IMR-90 (cell line): ENCODE results near the gene PGK1. TPM values are rescaled to one million over a fixed set of nuclear protein-coding genes. Genes with fewer than 3 reads are reported as not detected.
A peak's percentile ranks its signal among the peaks of the same experiment; 100 is the strongest.

ENCODE experiments used
- ATAC-seq: fragments of 200-7000 bp; cut with Tn5 transposase; 2 replicates; pipeline ENCODE4 v1.9.1; 2020; ENCODE audit warnings: low read depth, mild to moderate bottlenecking, moderate library complexity
- BruUV-seq: library from RNA; stranded (reverse); fragments of 400-500 nt; replicated peaks from 2 replicates; lab custom pipeline; 2021; lab: Mats Ljungman, UMichigan
- CTCF ChIA-PET: fragments of 300-600 bp; formaldehyde crosslinking; extraction: SDS; loops from one replicate; lab custom pipeline; 2021; ENCODE audit warnings: antibody characterized with exemption; lab: Yijun Ruan, JAX
- POLR2A ChIA-PET: fragments of 300-600 bp; sonication (Branson Sonifier 250); formaldehyde crosslinking; loops from one replicate; lab custom pipeline; 2022; ENCODE audit warnings: antibody characterized with exemption; ENCODE audit not compliant: unreplicated experiment; lab: Charles Lee
- DNase-seq: peaks from one replicate; pipeline ENCODE4 v3.0.0; 2013
- H2AFZ ChIP-seq: replicated peaks from 2 replicates; pipeline ENCODE3; 2013; ENCODE audit warnings: low read length, mild to moderate bottlenecking; ENCODE audit not compliant: poor library complexity
- H2AK5ac ChIP-seq: 2 replicates; pipeline ENCODE4 v1.6.1; 2013; ENCODE audit warnings: low read depth, low read length, inconsistent platforms
- H2AK9ac ChIP-seq: replicated peaks from 2 replicates; pipeline ENCODE3; 2013; ENCODE audit warnings: mild to moderate bottlenecking, low read depth, low read length, moderate library complexity; ENCODE audit not compliant: poor library complexity
- H2BK120ac ChIP-seq: 2 replicates; pipeline ENCODE4 v1.6.1; 2013; ENCODE audit warnings: low read depth, low read length, inconsistent platforms
- H2BK15ac ChIP-seq: 3 replicates; pipeline ENCODE4 v1.6.1; 2013; ENCODE audit warnings: low read depth, low read length, inconsistent platforms
- H2BK20ac ChIP-seq: 2 replicates; pipeline ENCODE4 v1.6.1; 2013; ENCODE audit warnings: low read depth, mild to moderate bottlenecking, inconsistent platforms, low read length, moderate library complexity
- H2BK5ac ChIP-seq: 2 replicates; pipeline ENCODE4 v1.6.1; 2013; ENCODE audit warnings: mild to moderate bottlenecking, low read depth, low read length, inconsistent platforms; ENCODE audit not compliant: poor library complexity, severe bottlenecking
- H3K14ac ChIP-seq: replicated peaks from 2 replicates; pipeline ENCODE4 v1.6.1; 2013; ENCODE audit warnings: low read depth, low read length, inconsistent platforms
- H3K18ac ChIP-seq: 2 replicates; pipeline ENCODE4 v1.6.1; 2013; ENCODE audit warnings: low read depth, low read length, control low read depth
- H3K23ac ChIP-seq: 2 replicates; pipeline ENCODE4 v1.6.1; 2013; ENCODE audit warnings: low read depth, low read length, inconsistent platforms
- H3K27ac ChIP-seq: 2 replicates; pipeline ENCODE4 v1.5.1; 2013; ENCODE audit warnings: mild to moderate bottlenecking, control low read depth, low read length; ENCODE audit not compliant: insufficient read depth
- H3K27me3 ChIP-seq: 2 replicates; pipeline ENCODE4 v1.6.1; 2013; ENCODE audit warnings: low read length; ENCODE audit not compliant: control insufficient read depth, insufficient read depth
- H3K36me3 ChIP-seq: 2 replicates; pipeline ENCODE4 v1.6.1; 2013; ENCODE audit warnings: low read length, mixed read lengths; ENCODE audit not compliant: control insufficient read depth, insufficient read depth
- H3K4ac ChIP-seq: 2 replicates; pipeline ENCODE4 v1.6.1; 2013; ENCODE audit warnings: low read depth, low read length, inconsistent platforms
- H3K4me1 ChIP-seq: 2 replicates; pipeline ENCODE4 v1.6.1; 2013; ENCODE audit warnings: low read length, mixed read lengths; ENCODE audit not compliant: control insufficient read depth, insufficient read depth
- H3K4me2 ChIP-seq: 2 replicates; pipeline ENCODE4 v1.6.1; 2013; ENCODE audit warnings: low read depth, mild to moderate bottlenecking, control low read depth, low read length, moderate library complexity
- H3K4me3 ChIP-seq: 2 replicates; pipeline ENCODE4 v1.5.1; 2013; ENCODE audit warnings: low read depth, mild to moderate bottlenecking, control low read depth, low read length, moderate library complexity; ENCODE audit not compliant: insufficient read depth
- H3K56ac ChIP-seq: 2 replicates; pipeline ENCODE4 v1.6.1; 2013; ENCODE audit warnings: low read length, inconsistent platforms; ENCODE audit not compliant: insufficient read depth; ENCODE audit errors: extremely low read depth
- H3K79me1 ChIP-seq, 2 experiments: 2 replicates each; pipeline ENCODE4 v1.6.1; 2013; ENCODE audit warnings: low read length in 2 of 2, inconsistent platforms in 1 of 2, low read depth in 1 of 2
- H3K9ac ChIP-seq: 2 replicates; pipeline ENCODE4 v1.6.1; 2013; ENCODE audit warnings: low read depth, low read length, control low read depth
- H3K9me1 ChIP-seq: 2 replicates; pipeline ENCODE4 v1.6.1; 2013; ENCODE audit warnings: low read length, inconsistent platforms; ENCODE audit not compliant: insufficient read depth
- H3K9me3 ChIP-seq: 2 replicates; pipeline ENCODE4 v1.6.1; 2013; ENCODE audit warnings: low read length; ENCODE audit not compliant: control insufficient read depth, insufficient read depth
- H4K20me1 ChIP-seq: 2 replicates; pipeline ENCODE4 v1.6.1; 2013; ENCODE audit warnings: low read length, inconsistent platforms; ENCODE audit not compliant: insufficient read depth
- H4K5ac ChIP-seq: 2 replicates; pipeline ENCODE4 v1.6.1; 2013; ENCODE audit warnings: mild to moderate bottlenecking, low read depth, low read length, control low read depth
- H4K8ac ChIP-seq, 2 experiments: 2 replicates each; pipeline ENCODE4 v1.6.1; 2013; ENCODE audit warnings: low read depth in 2 of 2, low read length in 2 of 2, control low read depth in 1 of 2, inconsistent platforms in 1 of 2
- H4K91ac ChIP-seq: 2 replicates; pipeline ENCODE4 v1.6.1; 2013; ENCODE audit warnings: low read depth, low read length, inconsistent platforms; ENCODE audit not compliant: insufficient read depth
- CEBPB ChIP-seq: IDR thresholded peaks from 2 replicates; pipeline ENCODE4 v1.6.1; 2012; ENCODE audit warnings: low read depth, low read length, improper control_type of control experiment
- CHD1 ChIP-seq: IDR thresholded peaks from 2 replicates; pipeline ENCODE4 v1.6.1; 2012; ENCODE audit warnings: low read depth, low read length, improper control_type of control experiment
- ELK1 ChIP-seq: fragments of 150-350 bp; IDR thresholded peaks from 2 replicates; pipeline ENCODE4 v1.6.1; 2016; ENCODE audit warnings: low read depth, mild to moderate bottlenecking, low read length, moderate library complexity, borderline replicate concordance
- MAFK ChIP-seq: IDR thresholded peaks from 2 replicates; pipeline ENCODE4 v1.6.1; 2012; ENCODE audit warnings: low read depth, low read length, improper control_type of control experiment
- MAZ ChIP-seq: IDR thresholded peaks from 2 replicates; pipeline ENCODE4 v1.6.1; 2012; ENCODE audit warnings: low read depth, mild to moderate bottlenecking, low read length, improper control_type of control experiment, moderate library complexity, borderline replicate concordance
- MXI1 ChIP-seq: IDR thresholded peaks from 2 replicates; pipeline ENCODE4 v1.6.1; 2012; ENCODE audit warnings: low read depth, mild to moderate bottlenecking, low read length, moderate library complexity, borderline replicate concordance
- NFE2L2 ChIP-seq: fragments of 150-350 bp; IDR thresholded peaks from 2 replicates; pipeline ENCODE4 v1.6.1; 2016; ENCODE audit warnings: low read depth, mild to moderate bottlenecking, low read length
- POLR2A ChIP-seq: IDR thresholded peaks from 2 replicates; pipeline ENCODE4 v1.6.1; 2012; ENCODE audit warnings: mild to moderate bottlenecking, low read depth, low read length
- RAD21 ChIP-seq: IDR thresholded peaks from 2 replicates; pipeline ENCODE4 v1.6.1; 2012; ENCODE audit warnings: low read length, improper control_type of control experiment
- RCOR1 ChIP-seq: IDR thresholded peaks from 2 replicates; pipeline ENCODE4 v1.6.1; 2012; ENCODE audit warnings: mild to moderate bottlenecking, low read length, improper control_type of control experiment; ENCODE audit not compliant: insufficient replicate concordance
- RFX5 ChIP-seq: IDR thresholded peaks from 2 replicates; pipeline ENCODE4 v1.8.0; 2012; ENCODE audit warnings: low read depth, mild to moderate bottlenecking, low read length, moderate library complexity
- WGBS, 2 experiments: methylation state at CpG; one replicate each; pipeline versions ENCODE4 v1.1.5 to v1.1.7; 2013; ENCODE audit warnings: missing lambda C conversion rate in 2 of 2; ENCODE audit not compliant: insufficient read length in 1 of 2; ENCODE audit errors: extremely low coverage in 2 of 2; 5-methylcytosine and 5-hydroxymethylcytosine counted together
- dilution Hi-C: fragments of 300-500 bp; cut with HindIII; formaldehyde crosslinking; loops from one replicate; pipeline ENCODE4 v1.14.3; 2018; ENCODE audit warnings: low sequenced_read_pairs; ENCODE audit not compliant: unreplicated experiment
- in situ Hi-C: fragments of 300-500 bp; cut with MboI; formaldehyde crosslinking; loops from 3 replicates; pipeline ENCODE4 v1.14.3; 2019; ENCODE audit warnings: low sequenced_read_pairs, inconsistent platforms, mixed read lengths
- intact Hi-C: fragments of 100-400 bp; cut with micrococcal nuclease; formaldehyde crosslinking; loops from 2 replicates; pipeline ENCODE4 v1.10.0; 2022
- polyA plus RNA-seq, 3 experiments: library from polyadenylated mRNA; depleted of rRNA; stranded (reverse); fragments of >200 nt; gene quantifications; 2 replicates each; pipeline ENCODE4 v1.2.3, GENCODE V29; 2012; ENCODE audit warnings: low replicate concordance in 1 of 3
- total RNA-seq: library from RNA; depleted of rRNA; stranded (reverse); fragments of >200 nt; gene quantifications from 2 replicates; pipeline ENCODE4 v1.2.3, GENCODE V29; 2012
- TF ChIP-seq, protein P1 (sequence below): fragments of 150-350 bp; IDR thresholded peaks from 2 replicates; pipeline ENCODE4 v1.6.1; 2017; ENCODE audit warnings: mild to moderate bottlenecking, antibody characterized with exemption, low read length, low read depth

PGK1 gene
- total and polyA plus RNA-seq, 2 of the 4 experiments (the other 2 are of a cell fraction) = 498 to 744 TPM

DNA sequence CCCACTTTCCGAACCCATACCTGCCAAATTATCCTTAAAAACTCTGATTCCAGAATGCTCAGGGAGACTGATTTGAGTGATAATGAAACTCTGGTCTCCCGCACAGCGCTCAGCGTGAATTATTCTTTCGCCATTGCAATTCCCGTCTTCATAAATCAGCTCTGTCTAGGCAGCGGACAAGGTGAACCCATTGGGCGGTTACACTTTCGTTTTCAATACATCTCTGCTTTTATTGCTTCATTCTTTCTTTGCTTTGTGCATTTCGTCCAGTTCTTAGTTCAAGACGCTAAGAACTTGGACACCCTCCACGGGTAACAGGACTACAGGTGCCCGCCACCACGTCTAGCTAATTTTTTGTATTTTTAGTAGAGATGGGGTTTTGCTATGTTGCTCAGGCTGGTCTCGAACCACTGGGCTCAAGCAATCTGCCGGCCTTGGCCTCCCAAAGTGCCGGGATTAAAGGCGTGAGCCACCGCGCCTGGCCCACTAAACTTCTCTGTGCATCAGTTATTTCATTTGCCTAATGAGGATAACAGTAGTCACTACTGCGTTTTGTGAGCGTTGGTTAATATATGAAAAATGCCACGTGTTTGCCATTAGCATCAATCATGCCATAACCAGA lies 936 bp upstream of the PGK1 start (continued):
- TF ChIP-seq RAD21 = no peak

GRCh38 chrX:78104447-78105176 lies 564 bp downstream of the PGK1 start:
- Histone ChIP-seq H3K9me1 (no peaks in the 10 kb centered on the region), H3K4ac (peak overlapping the region; percentile 90), H2BK15ac (peak overlapping the region; percentile 66; the same call in 1 of the 3 replicates), H3K14ac (peak overlapping the region; percentile 99), H2BK5ac (peak overlapping the region; percentile 89), H2BK120ac (peak overlapping the region; percentile 28), H2AK9ac (peak overlapping the region; percentile 97), H3K4me2 (peak overlapping the region; percentile 82), H3K23ac (peak overlapping the region; percentile 97), H2AFZ (peak overlapping the region; percentile 89), H3K18ac (peak overlapping the region; percentile 94), H3K9ac (peak overlapping the region; percentile 99), H3K4me3 (peak overlapping the region; percentile 95), H3K79me1 (peaks cover 2 to 5% of the 10 kb centered on the region in 2 experiments; a peak in 1 of 4 replicates), H3K56ac (peak overlapping the region; percentile 86), H4K8ac (peak overlapping the region; percentile 82 to 90; a peak in 3 of 4 replicates), H2BK20ac (no peak overlapping the region), H4K91ac (peak overlapping the region; percentile 94), H3K36me3 (no peaks in the 10 kb centered on the region; the same call in 1 of the 2 replicates), H4K5ac (peak overlapping the region; percentile 90), H3K9me3 (peaks cover 4% of the 10 kb centered on the region; the same call in 1 of the 2 replicates), H3K27ac (peak overlapping the region; percentile 97), H3K4me1 (peaks cover 4% of the 10 kb centered on the region; the same call in 1 of the 2 replicates), H4K20me1 (peaks cover 61% of the 10 kb centered on the region), H3K27me3 (peaks cover 3% of the 10 kb centered on the region), H2AK5ac (peak overlapping the region; percentile 88)
- peak; percentile 31 for DNase-seq
- intact Hi-C loops (no loop called here), in situ Hi-C loops (no loop called here), dilution Hi-C loops (no loop called here)
- ATAC-seq = no peak
- WGBS, 2 experiments = 40% methylated on average over 3 of the region's 27 CpGs; no CpG with 5 or more reads in 1 of the 2 experiments
- BruUV-seq = TSS peak; percentile 59
- POLR2A ChIA-PET = no interaction called here
- CTCF ChIA-PET = no interaction called here
- TF ChIP-seq MAFK = no peak; the same call in 1 of the 2 replicates
- peak; percentile 15; the same call in 1 of the 2 replicates for TF ChIP-seq CHD1
- no peak for TF ChIP-seq RFX5
- peak; percentile 30 for TF ChIP-seq POLR2A
- TF ChIP-seq, protein P1, sequence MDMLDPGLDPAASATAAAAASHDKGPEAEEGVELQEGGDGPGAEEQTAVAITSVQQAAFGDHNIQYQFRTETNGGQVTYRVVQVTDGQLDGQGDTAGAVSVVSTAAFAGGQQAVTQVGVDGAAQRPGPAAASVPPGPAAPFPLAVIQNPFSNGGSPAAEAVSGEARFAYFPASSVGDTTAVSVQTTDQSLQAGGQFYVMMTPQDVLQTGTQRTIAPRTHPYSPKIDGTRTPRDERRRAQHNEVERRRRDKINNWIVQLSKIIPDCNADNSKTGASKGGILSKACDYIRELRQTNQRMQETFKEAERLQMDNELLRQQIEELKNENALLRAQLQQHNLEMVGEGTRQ = no peak
- TF ChIP-seq RCOR1 = no peak
- no peak for TF ChIP-seq ELK1
- no peak for TF ChIP-seq MAZ
- peak; percentile 65; the same call in 1 of the 2 replicates for TF ChIP-seq MXI1
- peak; percentile 68 for TF ChIP-seq CEBPB
- TF ChIP-seq NFE2L2 = no peak
